ENCODE results near the gene ZNF346. TPM values are rescaled to one million over a fixed set of nuclear protein-coding genes. Genes with fewer than 3 reads are reported as not detected.
A peak's percentile ranks its signal among the peaks of the same experiment; 100 is the strongest.

Gene ZNF346
- total and polyA plus RNA-seq, 10 of the 15 experiments (the other 5 are each of a cell fraction or from before 2014, with no cell fraction given), result 6.5 to 30.2 (median 24.0) TPM

- TF ChIP-seq SMAD1 (IDR thresholded peaks at IDR 0.05; ENCODE audit: low read depth, partially characterized antibody), result no peak
- no peak for TF ChIP-seq ZNF622 (IDR thresholded peaks at IDR 0.05)
- no peak; the same call in 1 of the 2 replicates for TF ChIP-seq RB1 (IDR thresholded peaks at IDR 0.05; ENCODE audit: borderline replicate concordance)
- no peak for TF ChIP-seq FOXM1 (IDR thresholded peaks at IDR 0.05; ENCODE audit: low read depth, low read length)
- peak; percentile 11; the same call in 1 of the 2 replicates for TF ChIP-seq TARDBP (IDR thresholded peaks at IDR 0.05; ENCODE audit: borderline replicate concordance)
- TF ChIP-seq EZH2 (IDR thresholded peaks at IDR 0.05; ENCODE audit: borderline replicate concordance, control insufficient read depth, low read depth, low read length), result no peak
- no peak for TF ChIP-seq BCL11A (IDR thresholded peaks at IDR 0.05; ENCODE audit: low read depth, low read length)
- TF ChIP-seq E4F1 (IDR thresholded peaks at IDR 0.05; ENCODE audit: borderline replicate concordance, partially characterized antibody), result peak; percentile 80
- no peak for TF ChIP-seq STAT3 (IDR thresholded peaks at IDR 0.05; ENCODE audit: low read depth, low read length)
- no peak for TF ChIP-seq SMC3 (IDR thresholded peaks at IDR 0.05; ENCODE audit: borderline replicate concordance, low read length)
- TF ChIP-seq BRCA1 (IDR thresholded peaks at IDR 0.05; ENCODE audit: low read depth, low read length), result 0 out of 2 replicates have a peak, but pooled peaks have one; percentile 41
- TF ChIP-seq ASH2L (IDR thresholded peaks at IDR 0.05; ENCODE audit: borderline replicate concordance, low read depth), result 0 out of 2 replicates have a peak, but pooled peaks have one; percentile 47
- peak; percentile 64; the same call in 1 of the 2 replicates for TF ChIP-seq PAX5 (IDR thresholded peaks at IDR 0.05; ENCODE audit: borderline replicate concordance, low read depth, low read length)
- TF ChIP-seq HCFC1 (IDR thresholded peaks at IDR 0.05; ENCODE audit: low read length), result peak; percentile 48; the same call in 1 of the 2 replicates
- peak; percentile 97 for TF ChIP-seq FOXK2 (IDR thresholded peaks at IDR 0.05)
- peak; percentile 84 for TF ChIP-seq RUNX3 (IDR thresholded peaks at IDR 0.05; ENCODE audit: low read length)
- peak; percentile 89 for TF ChIP-seq POLR2AphosphoS5 (IDR thresholded peaks at IDR 0.05; ENCODE audit: low read length)
- peak; percentile 98 for TF ChIP-seq KLF5 (IDR thresholded peaks at IDR 0.05; ENCODE audit: partially characterized antibody)
- no peak for TF ChIP-seq ATF2 (IDR thresholded peaks at IDR 0.05; ENCODE audit: low read length)
- TF ChIP-seq EED (IDR thresholded peaks at IDR 0.05; ENCODE audit: low read depth), result no peak
- peak; percentile 49; the same call in 1 of the 2 replicates for TF ChIP-seq YY1 (IDR thresholded peaks at IDR 0.05; ENCODE audit: low read depth, low read length)
- TF ChIP-seq STAT1 (conservative IDR thresholded peaks at IDR 0.05), result no peak
- TF ChIP-seq ZNF217 (IDR thresholded peaks at IDR 0.05), result no peak
- TF ChIP-seq NFXL1 (IDR thresholded peaks at IDR 0.05; ENCODE audit: borderline replicate concordance), result no peak
- no peak for TF ChIP-seq SMAD5 (IDR thresholded peaks at IDR 0.05; ENCODE audit: low read depth)
- no peak for TF ChIP-seq RAD51 (IDR thresholded peaks at IDR 0.05)
- peak; percentile 82; the same call in 1 of the 2 replicates for TF ChIP-seq PML (IDR thresholded peaks at IDR 0.05; ENCODE audit: low read length)
These were observed 16.1 kb upstream of the ZNF346 start, which contains the start of gene UIMC1 (continued) for GRCh38 chr5:177006265-177006972.
